ENCODE measurements around the gene GPC1.

The GPC1 gene

DNA sequence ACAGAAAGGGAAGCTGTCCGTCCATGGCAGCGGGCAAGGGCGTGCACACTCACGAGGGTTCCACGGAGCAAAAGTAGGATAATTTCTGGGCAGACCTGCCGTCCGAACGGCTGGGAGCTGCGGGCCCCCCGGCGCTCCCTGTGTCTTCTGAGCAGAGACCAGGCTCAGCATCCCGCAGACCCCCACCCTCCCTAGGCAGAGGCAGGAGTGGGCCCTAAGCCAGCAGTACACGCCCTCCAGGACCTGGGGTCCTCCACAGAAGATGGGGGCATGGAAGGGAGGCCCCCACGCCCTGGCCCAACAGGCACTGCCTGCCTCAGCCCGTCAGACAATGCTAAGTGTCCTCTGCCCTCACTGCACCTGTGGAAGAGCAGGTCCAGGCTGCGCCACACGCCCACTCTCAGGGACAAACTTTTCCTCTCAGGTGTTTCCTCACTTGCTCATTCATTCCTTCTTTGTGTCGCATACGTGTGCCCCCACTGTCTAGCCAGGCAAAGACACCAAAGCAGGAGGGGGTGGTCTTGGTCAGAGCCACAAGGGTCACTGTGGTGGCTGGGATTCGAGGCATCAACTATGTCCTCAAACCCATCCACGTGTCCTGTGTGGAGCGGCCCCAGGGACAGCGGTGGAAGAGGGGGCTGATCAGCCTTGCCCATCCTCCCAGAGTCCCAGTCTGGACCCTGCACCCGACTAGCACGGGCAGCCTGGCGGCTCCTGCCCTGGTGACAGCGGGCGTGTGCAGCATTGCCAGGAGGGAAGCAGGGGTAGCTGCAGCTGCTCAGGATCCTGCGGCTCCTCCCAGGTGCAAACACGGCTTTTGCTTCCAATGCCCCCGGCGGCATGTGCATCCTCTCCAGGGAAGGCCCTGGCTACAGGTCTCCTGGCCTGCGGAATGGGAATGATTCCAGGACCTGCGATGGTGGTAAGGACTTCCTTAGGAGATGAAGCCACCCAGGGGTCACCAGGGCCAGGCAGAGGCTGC, 2.4 kb upstream of the GPC1 start:
- Histone ChIP-seq H3K4ac (ENCODE audit: low read depth, low read length) (no peak overlapping the region), H3K9ac (ENCODE audit: low read length) (no peak overlapping the region), H3K23ac (ENCODE audit: low read length) (no peak overlapping the region), H3K4me2 (ENCODE audit: low read length) (no peak overlapping the region), H4K12ac (ENCODE audit: low read depth, low read length) (no peak overlapping the region), H3K36me3 (ENCODE audit: control insufficient read depth in 1 of 2, insufficient read depth in 2 of 2, low read length in 2 of 2) (no peaks in the 10 kb centered on the region), H4K91ac (ENCODE audit: low read depth, low read length) (peak overlapping the region; percentile 22), H3K27ac (ENCODE audit: low read depth, low read length) (no peak overlapping the region), H3K4me3 (ENCODE audit: low read depth, low read length) (no peak overlapping the region), H4K8ac (ENCODE audit: low read depth, low read length) (no peak overlapping the region), H2BK12ac (ENCODE audit: low read length) (no peak overlapping the region), H2AFZ (ENCODE audit: insufficient read depth, low read length, poor library complexity) (no peak overlapping the region), H2AK5ac (ENCODE audit: low read length) (no peak overlapping the region), H3K9me3 (ENCODE audit: insufficient read depth, low read depth, low read length) (peaks cover 3% of the 10 kb centered on the region), H3K27me3 (ENCODE audit: insufficient read depth, low read length) (peaks cover 13% of the 10 kb centered on the region), H3K79me1 (ENCODE audit: low read length) (peaks cover 12% of the 10 kb centered on the region), H2BK5ac (ENCODE audit: low read depth, low read length, poor library complexity) (no peak overlapping the region), H3K14ac (ENCODE audit: low read length) (no peak overlapping the region), H3K79me2 (ENCODE audit: control insufficient read depth, insufficient read depth, low read length, poor library complexity) (peaks cover 5% of the 10 kb centered on the region), H3K18ac (ENCODE audit: low read length) (no peak overlapping the region), H3K4me1 (ENCODE audit: control insufficient read depth in 1 of 2, insufficient read depth in 2 of 2, low read length in 2 of 2) (peaks cover 10 to 21% of the 10 kb centered on the region in 2 experiments), H2BK120ac (ENCODE audit: insufficient read depth, low read length, poor library complexity) (no peak overlapping the region)
- no peak for DNase-seq
- WGBS (ENCODE audit: extremely low coverage, insufficient coverage, insufficient read length), result no CpG with 5 or more reads among the region's 34 CpGs

DNA sequence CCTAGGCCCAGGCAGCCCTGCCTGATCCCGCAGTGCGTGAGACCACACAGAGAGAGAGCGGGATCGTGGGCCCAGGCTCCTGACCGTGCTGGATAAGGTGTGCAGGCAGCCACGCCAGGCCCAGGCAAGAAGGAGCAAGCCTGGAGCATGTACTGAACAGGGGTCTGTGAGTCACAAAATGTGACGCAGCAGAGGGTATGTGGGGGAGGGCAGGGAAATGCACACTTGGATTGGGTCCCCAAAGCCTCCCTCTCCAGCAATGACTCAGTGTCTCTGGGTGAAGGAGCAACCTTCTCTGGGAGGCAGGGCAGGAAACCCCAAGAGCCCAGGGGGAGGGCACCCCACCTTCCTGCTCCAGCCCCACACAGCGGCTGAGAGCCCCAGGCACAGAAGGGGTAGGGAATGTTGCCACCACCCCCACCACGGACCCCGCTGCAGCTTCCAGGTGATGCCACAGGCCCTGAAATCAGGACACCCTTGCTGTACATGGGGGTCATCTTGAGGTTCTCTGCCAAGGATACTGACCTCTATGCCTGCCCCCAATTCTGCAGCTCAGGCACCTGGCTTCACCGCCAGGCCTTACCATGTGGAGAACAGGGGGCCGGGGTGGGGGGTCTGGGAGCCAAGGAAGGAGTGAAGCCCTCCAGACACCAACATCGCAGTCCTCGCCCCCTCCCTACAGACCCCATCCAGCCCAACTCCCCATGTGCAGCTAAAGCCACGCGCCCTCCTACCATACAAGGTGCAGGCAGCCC, 1.3 kb upstream of the GPC1 start:
- peak overlapping the region; percentile 4 for H3K14ac ChIP-seq (ENCODE audit: low read length)
- no peak overlapping the region for H3K4ac ChIP-seq (ENCODE audit: low read depth, low read length)
- H2BK12ac ChIP-seq (ENCODE audit: low read length), result peak overlapping the region; percentile 3
- H3K79me1 ChIP-seq (ENCODE audit: low read length), result peaks cover 12% of the 10 kb centered on the region
- H2BK5ac ChIP-seq (ENCODE audit: low read depth, low read length, poor library complexity), result no peak overlapping the region
- no peak overlapping the region for H2BK120ac ChIP-seq (ENCODE audit: insufficient read depth, low read length, poor library complexity)
- H3K27ac ChIP-seq (ENCODE audit: low read depth, low read length), result no peak overlapping the region
- H3K18ac ChIP-seq (ENCODE audit: low read length), result no peak overlapping the region
- no peak overlapping the region for H2AK5ac ChIP-seq (ENCODE audit: low read length)
- H3K4me1 ChIP-seq (ENCODE audit: control insufficient read depth in 1 of 2, insufficient read depth in 2 of 2, low read length in 2 of 2), result peaks cover 10 to 21% of the 10 kb centered on the region in 2 experiments
- no peak overlapping the region for H3K9ac ChIP-seq (ENCODE audit: low read length)
- H4K91ac ChIP-seq (ENCODE audit: low read depth, low read length), result peak overlapping the region; percentile 82
- peak overlapping the region; percentile 79 for H3K4me2 ChIP-seq (ENCODE audit: low read length)
- H2AFZ ChIP-seq (ENCODE audit: insufficient read depth, low read length, poor library complexity), result no peak overlapping the region
- no peaks in the 10 kb centered on the region for H3K36me3 ChIP-seq (ENCODE audit: control insufficient read depth in 1 of 2, insufficient read depth in 2 of 2, low read length in 2 of 2)
- WGBS (ENCODE audit: extremely low coverage, insufficient coverage, insufficient read length), result no CpG with 5 or more reads among the region's 16 CpGs
- peaks cover 3% of the 10 kb centered on the region for H3K9me3 ChIP-seq (ENCODE audit: insufficient read depth, low read depth, low read length)
- no peak overlapping the region for H3K23ac ChIP-seq (ENCODE audit: low read length)
- peaks cover 13% of the 10 kb centered on the region for H3K27me3 ChIP-seq (ENCODE audit: insufficient read depth, low read length)
- peak overlapping the region; percentile 87 for H4K8ac ChIP-seq (ENCODE audit: low read depth, low read length)
- peak; percentile 52 to 76 for DNase-seq
- no peak overlapping the region for H4K12ac ChIP-seq (ENCODE audit: low read depth, low read length)
- H3K4me3 ChIP-seq (ENCODE audit: low read depth, low read length), result no peak overlapping the region
- H3K79me2 ChIP-seq (ENCODE audit: control insufficient read depth, insufficient read depth, low read length, poor library complexity), result peaks cover 5% of the 10 kb centered on the region

DNA sequence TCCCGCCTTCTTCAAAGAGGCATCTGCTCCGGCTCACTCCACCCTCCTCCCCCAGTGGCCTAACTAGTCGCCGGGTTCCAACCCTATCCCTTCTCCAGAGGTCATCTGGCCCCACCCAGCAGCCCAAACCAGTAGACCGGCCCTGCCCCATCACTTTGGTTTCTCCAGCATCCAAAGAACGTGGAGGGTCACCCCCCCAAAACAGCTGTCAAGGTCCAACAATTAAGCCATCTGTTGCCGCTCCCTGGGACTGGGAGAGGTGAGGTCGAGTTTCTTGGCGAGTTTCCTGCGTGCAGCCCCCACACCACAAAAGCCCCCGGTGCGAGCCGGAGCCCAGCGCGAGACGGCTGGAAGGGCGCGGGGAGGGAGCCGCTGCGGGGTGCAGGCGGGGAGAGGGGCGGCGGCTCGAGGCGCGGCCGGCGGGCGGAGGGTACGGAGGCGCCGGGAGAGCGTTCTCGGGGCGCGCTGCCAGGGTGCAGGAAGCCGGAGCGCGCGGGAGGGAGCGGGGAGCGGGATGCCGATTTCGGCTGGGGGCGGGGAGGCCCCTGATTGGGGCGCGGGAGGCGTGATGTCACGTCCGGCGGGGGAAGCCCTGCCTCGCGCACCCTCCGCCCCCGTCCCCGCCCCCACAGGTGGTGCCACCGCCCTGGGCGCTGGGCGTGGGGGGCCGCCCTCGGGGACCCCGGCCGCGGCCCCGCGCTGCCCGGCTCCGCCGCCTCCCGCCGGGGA, 571 bp upstream of the GPC1 start:
- H2BK12ac ChIP-seq (ENCODE audit: low read length), result peak overlapping the region; percentile 3
- no peak overlapping the region for H3K18ac ChIP-seq (ENCODE audit: low read length)
- peaks cover 12% of the 10 kb centered on the region for H3K79me1 ChIP-seq (ENCODE audit: low read length)
- H3K4me3 ChIP-seq (ENCODE audit: low read depth, low read length), result peak overlapping the region; percentile 68
- H3K4ac ChIP-seq (ENCODE audit: low read depth, low read length), result no peak overlapping the region
- no peak overlapping the region for H2AK5ac ChIP-seq (ENCODE audit: low read length)
- no peak overlapping the region for H2BK120ac ChIP-seq (ENCODE audit: insufficient read depth, low read length, poor library complexity)
- H3K4me1 ChIP-seq (ENCODE audit: control insufficient read depth in 1 of 2, insufficient read depth in 2 of 2, low read length in 2 of 2), result peaks cover 10 to 21% of the 10 kb centered on the region in 2 experiments
- peak overlapping the region; percentile 79 for H3K4me2 ChIP-seq (ENCODE audit: low read length)
- peak overlapping the region; percentile 72 for H2AFZ ChIP-seq (ENCODE audit: insufficient read depth, low read length, poor library complexity)
- H4K8ac ChIP-seq (ENCODE audit: low read depth, low read length), result peak overlapping the region; percentile 87
- peaks cover 5% of the 10 kb centered on the region for H3K79me2 ChIP-seq (ENCODE audit: control insufficient read depth, insufficient read depth, low read length, poor library complexity)
- DNase-seq, result peak; percentile 71 to 83
- no peaks in the 10 kb centered on the region for H3K36me3 ChIP-seq (ENCODE audit: control insufficient read depth in 1 of 2, insufficient read depth in 2 of 2, low read length in 2 of 2)
- peaks cover 13% of the 10 kb centered on the region for H3K27me3 ChIP-seq (ENCODE audit: insufficient read depth, low read length)
- H3K23ac ChIP-seq (ENCODE audit: low read length), result no peak overlapping the region
- peak overlapping the region; percentile 4 for H3K14ac ChIP-seq (ENCODE audit: low read length)
- no peak overlapping the region for H3K27ac ChIP-seq (ENCODE audit: low read depth, low read length)
- no peak overlapping the region for H3K9ac ChIP-seq (ENCODE audit: low read length)
- H4K12ac ChIP-seq (ENCODE audit: low read depth, low read length), result peak overlapping the region; percentile 72
- peak overlapping the region; percentile 84 for H4K91ac ChIP-seq (ENCODE audit: low read depth, low read length)
- WGBS (ENCODE audit: extremely low coverage, insufficient coverage, insufficient read length), result no CpG with 5 or more reads among the region's 71 CpGs
- peaks cover 3% of the 10 kb centered on the region for H3K9me3 ChIP-seq (ENCODE audit: insufficient read depth, low read depth, low read length)
- peak overlapping the region; percentile 75 for H2BK5ac ChIP-seq (ENCODE audit: low read depth, low read length, poor library complexity)

Data from trophoblast cell (in vitro differentiated cells and primary cell).